Esophagus muscularis mucosa (tissue), 4 donors: ENCODE measurements around the gene FNBP1. TPM values are rescaled to one million over a fixed set of nuclear protein-coding genes. Genes with fewer than 3 reads are reported as not detected.
A peak's percentile ranks its signal among the peaks of the same experiment; 100 is the strongest.
"Not testable (repeated sequence)": the region's sequence is repeated elsewhere in the genome, so short reads cannot be mapped to it uniquely, and the experiment has no call there.

ENCODE experiments used
- DNase-seq: peaks from one replicate; pipeline ENCODE4 v3.0.0-alpha.2; 2017; ENCODE audit errors: extremely low spot score
- H3K27ac ChIP-seq, 4 donors: fragments of 200-600 bp; sonication (generic); replicated peaks in 1 of 4; 1 replicate in 3 of 4; 2 replicates in 1 of 4; pipeline ENCODE4 v1.5.1; 2016 to 2019; ENCODE audit warnings: mild to moderate bottlenecking in 1 of 4
- H3K27me3 ChIP-seq, 4 donors: fragments of 200-600 bp; sonication (generic); one replicate each; pipeline versions ENCODE4 v1.5.1 to v1.6.0; 2016 to 2019
- H3K36me3 ChIP-seq, 4 donors: fragments of 200-600 bp; sonication (generic); one replicate each; pipeline ENCODE4 v1.5.1; 2016 to 2019
- H3K4me1 ChIP-seq, 4 donors: fragments of 200-600 bp; sonication (generic); one replicate each; pipeline ENCODE4 v1.5.1; 2016 to 2019
- H3K4me3 ChIP-seq, 4 donors: fragments of 200-600 bp; sonication (generic); 1 replicate in 2 of 4; 2 replicates in 2 of 4; pipeline ENCODE4 v1.5.1; 2016 to 2019; ENCODE audit warnings: mild to moderate bottlenecking in 4 of 4, moderate library complexity in 1 of 4
- H3K9me3 ChIP-seq, 4 donors: fragments of 200-600 bp; sonication (generic); 1 replicate in 3 of 4; 2 replicates in 1 of 4; pipeline ENCODE4 v1.5.1; 2016 to 2019
- EP300 ChIP-seq: sonication (generic); formaldehyde crosslinking; IDR thresholded peaks from one replicate; pipeline ENCODE4 v1.6.1; 2017; ENCODE audit warnings: antibody characterized with exemption
- POLR2A ChIP-seq: fragments of 450-650 bp; IDR thresholded peaks from one replicate; pipeline ENCODE4 v1.6.1; 2017; ENCODE audit warnings: antibody characterized with exemption, moderate library complexity, mild to moderate bottlenecking, low read depth
- POLR2AphosphoS5 ChIP-seq, 2 donors: sonication (generic); formaldehyde crosslinking; IDR thresholded peaks; one replicate each; pipeline ENCODE4 v1.6.1; 2017; ENCODE audit warnings: antibody characterized with exemption in 2 of 2
- WGBS: methylation state at CpG from one replicate; pipeline ENCODE4 v1.1.5; 2018; 5-methylcytosine and 5-hydroxymethylcytosine counted together
- intact Hi-C: fragments of 100-400 bp; cut with DNase I; formaldehyde crosslinking; loops from one replicate; pipeline ENCODE4 v1.15.1; 2023
- total RNA-seq, 4 donors: library from RNA; depleted of rRNA; stranded (reverse); fragments of >200 nt; gene quantifications; one replicate each; pipeline versions ENCODE4 v1.1.0 to v1.2.1, GENCODE V29; 2016
- TF ChIP-seq, protein P1 (sequence below), 3 experiments: fragments of 200-600 bp in 2 of 3; fragments of 450-650 bp in 1 of 3; sonication (generic) in 2 of 3; IDR thresholded peaks; one replicate each; pipeline ENCODE4 v1.5.1; 2017 to 2019; ENCODE audit warnings: antibody characterized with exemption in 3 of 3, mild to moderate bottlenecking in 2 of 3, moderate library complexity in 1 of 3

FNBP1 gene
- total RNA-seq, 4 donors from 2014 or later, result 177 to 317 (median 254) TPM

- Histone ChIP-seq H3K4me1 (peaks cover 41 to 100% (median 96%) of the 10 kb centered on the region in 4 donors), H3K9me3 (no peaks in the 10 kb centered on the region), H3K27me3 (no peaks in the 10 kb centered on the region), H3K27ac (peak overlapping the region; percentile 87 to 100 (median 98)), H3K4me3 (no peak overlapping the region), H3K36me3 (no peaks in the 10 kb centered on the region)
- 98% methylated on average over 3 of the region's 3 CpGs for WGBS
- DNase-seq, result no peak
- intact Hi-C loops, result no loop called here
- TF ChIP-seq, protein P1, sequence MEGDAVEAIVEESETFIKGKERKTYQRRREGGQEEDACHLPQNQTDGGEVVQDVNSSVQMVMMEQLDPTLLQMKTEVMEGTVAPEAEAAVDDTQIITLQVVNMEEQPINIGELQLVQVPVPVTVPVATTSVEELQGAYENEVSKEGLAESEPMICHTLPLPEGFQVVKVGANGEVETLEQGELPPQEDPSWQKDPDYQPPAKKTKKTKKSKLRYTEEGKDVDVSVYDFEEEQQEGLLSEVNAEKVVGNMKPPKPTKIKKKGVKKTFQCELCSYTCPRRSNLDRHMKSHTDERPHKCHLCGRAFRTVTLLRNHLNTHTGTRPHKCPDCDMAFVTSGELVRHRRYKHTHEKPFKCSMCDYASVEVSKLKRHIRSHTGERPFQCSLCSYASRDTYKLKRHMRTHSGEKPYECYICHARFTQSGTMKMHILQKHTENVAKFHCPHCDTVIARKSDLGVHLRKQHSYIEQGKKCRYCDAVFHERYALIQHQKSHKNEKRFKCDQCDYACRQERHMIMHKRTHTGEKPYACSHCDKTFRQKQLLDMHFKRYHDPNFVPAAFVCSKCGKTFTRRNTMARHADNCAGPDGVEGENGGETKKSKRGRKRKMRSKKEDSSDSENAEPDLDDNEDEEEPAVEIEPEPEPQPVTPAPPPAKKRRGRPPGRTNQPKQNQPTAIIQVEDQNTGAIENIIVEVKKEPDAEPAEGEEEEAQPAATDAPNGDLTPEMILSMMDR (IDR thresholded peaks at IDR 0.05), result no peak
- TF ChIP-seq POLR2A (no peak), POLR2AphosphoS5 (IDR thresholded peaks at IDR 0.05) (no peak), EP300 (no peak)
Observed at GRCh38 chr9:130023994-130024596, 18.9 kb downstream of the FNBP1 start.

- intact Hi-C loops, result no loop called here
- 44% methylated on average over 7 of the region's 7 CpGs for WGBS
Observed at GRCh38 chr9:130023144-130023787, 19.7 kb downstream of the FNBP1 start.

GRCh38 chr9:130022566-130023143 lies 20.3 kb downstream of the FNBP1 start:
- TF ChIP-seq, protein P1 (IDR thresholded peaks at IDR 0.05), result no peak
- no peak for TF ChIP-seq POLR2AphosphoS5 (IDR thresholded peaks at IDR 0.05)
- no peak for TF ChIP-seq POLR2A
- TF ChIP-seq EP300, result no peak
- Histone ChIP-seq H3K4me1 (peaks cover 29 to 100% (median 93%) of the 10 kb centered on the region in 4 donors), H3K4me3 (no peak overlapping the region), H3K9me3 (no peaks in the 10 kb centered on the region), H3K27me3 (no peaks in the 10 kb centered on the region), H3K36me3 (no peaks in the 10 kb centered on the region), H3K27ac (peak overlapping the region; percentile 87 to 100 (median 98))
- WGBS, result 78% methylated on average over 8 of the region's 8 CpGs
- no peak for DNase-seq
- intact Hi-C loops, result no loop called here

More at GRCh38 chr9:130023144-130023787, 19.7 kb downstream of the FNBP1 start:
- DNase-seq, result peak; percentile 93
- Histone ChIP-seq H3K36me3 (no peaks in the 10 kb centered on the region), H3K27me3 (no peaks in the 10 kb centered on the region), H3K27ac (peak overlapping the region; percentile 87 to 100 (median 98)), H3K4me3 (peak overlapping the region in 1 of 4 donors; percentile 6), H3K9me3 (no peaks in the 10 kb centered on the region), H3K4me1 (peaks cover 33 to 100% (median 94%) of the 10 kb centered on the region in 4 donors)
- TF ChIP-seq POLR2A (no peak), POLR2AphosphoS5 (IDR thresholded peaks at IDR 0.05) (peak; percentile 60 to 62)

- H3K9me3 ChIP-seq, DNase-seq, H3K27me3 ChIP-seq, H3K36me3 ChIP-seq, H3K4me3 ChIP-seq, intact Hi-C loops: not testable (repeated sequence)
- Histone ChIP-seq H3K27ac (peak overlapping the region; percentile 87 to 100 (median 98)), H3K4me1 (peaks cover 29 to 100% (median 95%) of the 10 kb centered on the region in 4 donors)
- WGBS, result 84% methylated on average over 3 of the region's 3 CpGs
Observed at GRCh38 chr9:130021842-130022241, 21.1 kb downstream of the FNBP1 start.

DNA sequence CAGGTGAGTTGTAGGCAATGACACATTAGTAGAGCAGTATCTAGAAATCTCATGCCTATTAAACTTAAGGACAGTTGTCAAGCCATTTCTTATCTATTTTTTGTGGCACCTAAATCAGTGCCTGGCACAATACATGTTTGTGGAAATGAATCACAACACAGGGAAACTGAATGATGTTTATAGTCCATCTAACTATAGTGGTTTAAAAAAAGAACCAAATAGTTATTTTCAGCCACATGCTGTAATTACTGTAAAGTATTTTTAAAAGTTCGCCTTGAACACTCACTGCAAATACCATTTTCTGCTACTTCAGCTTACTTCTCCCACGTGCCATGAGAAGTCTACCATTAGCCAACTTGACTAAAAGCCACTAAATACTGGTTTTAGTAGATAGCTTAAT lies 21.9 kb downstream of the FNBP1 start:
- no peak overlapping the region for H3K4me3 ChIP-seq
- intact Hi-C loops, result no loop called here
- H3K9me3 ChIP-seq, result peaks cover 0 to 2% (median 0%) of the 10 kb centered on the region in 4 donors
- H3K27ac ChIP-seq, result peak overlapping the region; percentile 87 to 100 (median 98)
- no peaks in the 10 kb centered on the region for H3K36me3 ChIP-seq
- TF ChIP-seq, protein P1 (IDR thresholded peaks at IDR 0.05), result no peak
- no peaks in the 10 kb centered on the region for H3K27me3 ChIP-seq
- DNase-seq, result no peak
- WGBS, result 39% methylated on average over 2 of the region's 2 CpGs
- H3K4me1 ChIP-seq, result peaks cover 24 to 100% (median 95%) of the 10 kb centered on the region in 4 donors
